Upper lobe of left lung (tissue), 6 donors: ENCODE data around the gene SLC41A3. TPM values are rescaled to one million over a fixed set of nuclear protein-coding genes. Genes with fewer than 3 reads are reported as not detected.

Experiments
- ATAC-seq, 2 donors: fragments of 200-7000 bp; cut with Tn5 transposase; one replicate each; pipeline ENCODE4 v1.9.1; 2022; ENCODE audit warnings: mild to moderate bottlenecking in 2 of 2, moderate library complexity in 2 of 2; ENCODE audit not compliant: low FRiP score in 2 of 2
- DNase-seq, 2 donors: peaks; one replicate each; pipeline ENCODE4 v3.0.0-alpha.2; 2019 to 2020
- H3K27ac ChIP-seq, 4 donors: fragments of 200-600 bp; sonication (generic); one replicate each; pipeline ENCODE4 v1.5.1; 2016 to 2019
- H3K27me3 ChIP-seq, 4 donors: fragments of 200-600 bp; sonication (generic); one replicate each; pipeline ENCODE4 v1.5.1; 2017 to 2019
- H3K36me3 ChIP-seq, 4 donors: fragments of 200-600 bp; sonication (generic); one replicate each; pipeline ENCODE4 v1.5.1; 2016 to 2019
- H3K4me1 ChIP-seq, 4 donors: fragments of 200-600 bp; sonication (generic); one replicate each; pipeline ENCODE4 v1.5.1; 2018 to 2019
- H3K4me3 ChIP-seq, 4 donors: fragments of 200-600 bp; sonication (generic); one replicate each; pipeline ENCODE4 v1.5.1; 2017 to 2019; ENCODE audit warnings: mild to moderate bottlenecking in 2 of 4, moderate library complexity in 1 of 4
- H3K9me3 ChIP-seq, 4 donors: fragments of 200-600 bp; sonication (generic); one replicate each; pipeline ENCODE4 v1.5.1; 2018 to 2019
- EP300 ChIP-seq, 4 donors: sonication (generic); formaldehyde crosslinking; IDR thresholded peaks; one replicate each; pipeline ENCODE4 v1.5.1; 2017; ENCODE audit warnings: antibody characterized with exemption in 4 of 4, control low read depth in 2 of 4
- POLR2A ChIP-seq, 4 donors: fragments of 450-650 bp; IDR thresholded peaks; one replicate each; pipeline ENCODE4 v1.5.1; 2016 to 2017; ENCODE audit warnings: antibody characterized with exemption in 4 of 4, mild to moderate bottlenecking in 2 of 4
- POLR2AphosphoS5 ChIP-seq, 2 donors: sonication (generic); formaldehyde crosslinking; IDR thresholded peaks; one replicate each; pipeline ENCODE4 v1.5.1; 2017; ENCODE audit warnings: antibody characterized with exemption in 2 of 2
- whole genome bisulfite sequencing, 2 donors: methylation state at CpG; one replicate each; pipeline ENCODE4 v1.1.5; 2017 to 2018; 5-methylcytosine and 5-hydroxymethylcytosine counted together
- total RNA-seq, 6 donors: library from RNA; depleted of rRNA in 4 of 6; stranded (reverse); fragments of >200 nt in 4 of 6; gene quantifications; one replicate each; pipeline versions ENCODE4 v1.1.0 to v1.2.1, GENCODE V29; 2016 to 2021
- TF ChIP-seq, protein P1 (sequence below), 6 experiments: fragments of 450-650 bp in 4 of 6; fragments of 200-600 bp in 2 of 6; sonication (generic) in 2 of 6; IDR thresholded peaks; one replicate each; pipeline ENCODE4 v1.5.1; 2016 to 2019; ENCODE audit warnings: antibody characterized with exemption in 6 of 6
- donor health status: DM: no; HTN: no; CAD: no; lungs with moderate emphysema.
- donor health status: DM: no; HTN: yes; CAD: no; lungs with severe emphysema.

The SLC41A3 gene
- total RNA-seq, 6 donors from 2014 or later: 17.1 to 40.1 (median 32.3) TPM

DNA sequence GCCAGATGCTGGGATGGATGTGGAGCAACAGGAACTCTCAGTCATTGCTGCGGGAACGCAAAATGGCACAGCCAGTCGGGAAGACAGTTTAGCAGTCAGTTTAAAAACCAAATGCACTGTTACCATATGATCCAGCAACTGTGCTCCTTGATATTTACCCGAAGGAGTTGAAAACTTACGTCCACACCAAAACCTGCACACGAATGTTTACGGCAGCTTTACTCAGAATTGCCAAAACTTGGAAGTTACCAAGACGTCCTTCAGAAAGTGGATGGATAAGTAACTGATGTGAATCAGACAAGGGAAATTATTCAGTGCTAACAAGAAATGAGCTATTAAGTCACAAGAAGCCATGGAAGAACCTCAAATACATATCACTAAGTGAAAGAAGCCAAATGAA is 36.1 kb upstream of the SLC41A3 start:
- H3K27ac ChIP-seq: no peak overlapping the region
- no peak overlapping the region for H3K4me3 ChIP-seq
- no peaks in the 10 kb centered on the region for H3K4me1 ChIP-seq
- WGBS, 2 donors: 84 to 95% methylated on average over 8 of the region's 8 CpGs
- DNase-seq (no peak), ATAC-seq (no peak)
- no peak for TF ChIP-seq EP300 (IDR thresholded peaks at IDR 0.05)
- no peak for TF ChIP-seq POLR2A (IDR thresholded peaks at IDR 0.05)
- TF ChIP-seq, protein P1, sequence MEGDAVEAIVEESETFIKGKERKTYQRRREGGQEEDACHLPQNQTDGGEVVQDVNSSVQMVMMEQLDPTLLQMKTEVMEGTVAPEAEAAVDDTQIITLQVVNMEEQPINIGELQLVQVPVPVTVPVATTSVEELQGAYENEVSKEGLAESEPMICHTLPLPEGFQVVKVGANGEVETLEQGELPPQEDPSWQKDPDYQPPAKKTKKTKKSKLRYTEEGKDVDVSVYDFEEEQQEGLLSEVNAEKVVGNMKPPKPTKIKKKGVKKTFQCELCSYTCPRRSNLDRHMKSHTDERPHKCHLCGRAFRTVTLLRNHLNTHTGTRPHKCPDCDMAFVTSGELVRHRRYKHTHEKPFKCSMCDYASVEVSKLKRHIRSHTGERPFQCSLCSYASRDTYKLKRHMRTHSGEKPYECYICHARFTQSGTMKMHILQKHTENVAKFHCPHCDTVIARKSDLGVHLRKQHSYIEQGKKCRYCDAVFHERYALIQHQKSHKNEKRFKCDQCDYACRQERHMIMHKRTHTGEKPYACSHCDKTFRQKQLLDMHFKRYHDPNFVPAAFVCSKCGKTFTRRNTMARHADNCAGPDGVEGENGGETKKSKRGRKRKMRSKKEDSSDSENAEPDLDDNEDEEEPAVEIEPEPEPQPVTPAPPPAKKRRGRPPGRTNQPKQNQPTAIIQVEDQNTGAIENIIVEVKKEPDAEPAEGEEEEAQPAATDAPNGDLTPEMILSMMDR (IDR thresholded peaks at IDR 0.05): no peak
- TF ChIP-seq POLR2AphosphoS5 (IDR thresholded peaks at IDR 0.05): no peak
- no peaks in the 10 kb centered on the region for H3K36me3 ChIP-seq
- H3K27me3 ChIP-seq: no peaks in the 10 kb centered on the region
- no peaks in the 10 kb centered on the region for H3K9me3 ChIP-seq

DNA sequence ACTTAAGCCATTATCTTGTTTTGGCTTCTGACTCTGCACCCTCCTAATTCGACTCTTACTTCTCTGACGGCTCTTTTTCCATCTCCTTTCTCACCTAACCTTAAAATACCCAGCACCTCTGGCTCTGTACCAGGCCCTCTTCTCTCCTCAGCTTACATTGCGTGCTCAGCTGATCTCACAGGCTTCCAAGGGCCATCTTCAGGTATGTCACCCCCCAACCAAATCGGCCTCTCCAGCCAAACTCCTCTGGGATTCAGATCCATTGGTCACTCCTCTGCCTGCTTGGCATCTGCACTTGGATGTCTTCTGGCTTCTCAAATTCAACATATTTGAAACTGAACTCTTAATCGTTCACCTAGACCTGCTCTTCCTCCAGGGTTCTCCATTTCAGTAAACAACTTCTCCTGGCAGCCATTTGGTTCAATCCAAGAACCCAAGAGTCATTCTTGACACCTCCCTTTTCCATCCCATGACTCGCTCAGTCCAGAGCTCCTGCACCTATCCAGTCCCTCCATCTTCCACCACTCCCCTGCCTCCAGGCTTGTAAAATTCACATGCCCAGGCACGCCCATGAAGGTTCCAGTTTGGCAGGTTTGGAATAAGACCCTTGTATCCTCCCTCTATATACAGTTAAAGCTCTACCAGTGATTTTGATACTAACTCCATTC is 35.2 kb upstream of the SLC41A3 start:
- TF ChIP-seq EP300 (IDR thresholded peaks at IDR 0.05) (no peak), POLR2AphosphoS5 (IDR thresholded peaks at IDR 0.05) (no peak), POLR2A (IDR thresholded peaks at IDR 0.05) (no peak)
- TF ChIP-seq, protein P1 (IDR thresholded peaks at IDR 0.05): no peak
- Histone ChIP-seq H3K36me3 (no peaks in the 10 kb centered on the region), H3K27me3 (no peaks in the 10 kb centered on the region), H3K4me1 (no peaks in the 10 kb centered on the region), H3K4me3 (no peak overlapping the region), H3K9me3 (no peaks in the 10 kb centered on the region), H3K27ac (no peak overlapping the region)
- 83 to 84% methylated on average over 7 of the region's 7 CpGs for WGBS, 2 donors
- ATAC-seq (no peak), DNase-seq (no peak)

DNA sequence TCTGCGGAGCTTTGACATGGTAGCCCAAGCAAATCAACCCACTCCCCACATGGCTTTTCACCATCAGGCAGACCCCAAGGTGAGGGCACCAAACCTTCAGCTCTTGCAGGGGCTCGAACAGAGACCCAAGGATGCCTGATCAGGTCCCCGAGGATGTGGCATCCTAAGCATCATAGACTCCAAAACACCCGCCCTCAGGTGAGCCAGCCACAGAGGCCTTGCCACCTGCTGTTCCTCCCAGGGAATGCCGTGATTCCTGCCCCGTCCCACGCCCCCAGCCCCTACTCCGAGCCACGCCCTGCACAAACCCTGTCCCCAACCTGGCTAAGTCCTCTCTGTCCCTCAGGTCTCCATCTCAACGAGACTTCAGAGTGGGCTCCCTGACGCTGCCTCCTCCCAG is 34.7 kb upstream of the SLC41A3 start:
- Histone ChIP-seq H3K27me3 (no peaks in the 10 kb centered on the region), H3K4me3 (no peak overlapping the region), H3K9me3 (no peaks in the 10 kb centered on the region), H3K4me1 (no peaks in the 10 kb centered on the region), H3K27ac (no peak overlapping the region), H3K36me3 (no peaks in the 10 kb centered on the region)
- TF ChIP-seq EP300 (IDR thresholded peaks at IDR 0.05) (no peak), POLR2AphosphoS5 (IDR thresholded peaks at IDR 0.05) (no peak), POLR2A (IDR thresholded peaks at IDR 0.05) (no peak)
- TF ChIP-seq, protein P1 (IDR thresholded peaks at IDR 0.05): no peak
- no peak for ATAC-seq
- WGBS, 2 donors: 78 to 81% methylated on average over 8 to 11 of the region's 11 CpGs
- peak; percentile 19 to 36 for DNase-seq

DNA sequence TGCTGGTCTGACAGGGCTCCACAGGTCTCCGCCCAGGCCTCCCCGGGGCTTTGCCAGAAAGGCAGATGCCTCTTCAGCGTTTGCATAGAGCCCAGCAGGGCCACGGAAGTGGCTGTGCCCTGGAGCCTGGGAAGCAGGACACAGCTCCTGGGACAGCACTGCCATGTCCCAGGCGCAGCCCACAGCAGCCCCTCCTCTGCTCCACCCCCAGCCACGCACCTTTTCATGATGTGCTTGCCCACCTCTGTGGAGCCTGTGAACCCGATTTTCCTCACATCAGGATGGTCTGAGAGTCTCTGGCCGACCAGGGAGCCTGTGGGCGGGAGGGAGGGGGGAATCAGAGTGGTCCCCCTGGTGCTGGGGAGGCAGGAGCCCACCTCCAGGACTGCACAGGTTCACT is 33.9 kb upstream of the SLC41A3 start:
- H3K27ac ChIP-seq: no peak overlapping the region
- 73 to 76% methylated on average over 4 to 9 of the region's 9 CpGs for WGBS, 2 donors
- no peaks in the 10 kb centered on the region for H3K9me3 ChIP-seq
- no peak overlapping the region for H3K4me3 ChIP-seq
- H3K36me3 ChIP-seq: no peaks in the 10 kb centered on the region
- ATAC-seq (no peak), DNase-seq (peak; percentile 16 to 38)
- TF ChIP-seq, protein P1 (IDR thresholded peaks at IDR 0.05): no peak
- no peaks in the 10 kb centered on the region for H3K27me3 ChIP-seq
- H3K4me1 ChIP-seq: no peaks in the 10 kb centered on the region

DNA sequence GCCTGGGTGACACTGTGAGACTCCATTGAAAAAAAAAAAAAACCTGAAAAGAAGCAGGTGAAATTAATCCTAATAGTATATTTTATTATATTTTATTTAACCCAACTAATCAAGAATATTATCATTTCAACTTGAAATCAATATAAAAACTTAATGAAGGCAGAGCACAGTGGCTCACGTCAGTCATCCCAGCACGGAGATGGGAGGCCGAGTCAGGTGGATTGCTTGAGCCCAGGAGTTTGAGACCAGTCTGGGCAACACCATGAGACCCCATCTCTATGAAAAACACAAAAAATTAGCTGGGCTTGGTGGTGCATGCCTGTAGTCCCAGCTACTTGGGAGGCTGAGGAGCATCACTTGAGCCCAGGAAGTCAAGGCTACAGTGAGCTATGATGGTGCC is 33.3 kb upstream of the SLC41A3 start:
- peak in 1 of 2 donors; percentile 8 for DNase-seq
- Histone ChIP-seq H3K9me3 (no peaks in the 10 kb centered on the region), H3K27ac (no peak overlapping the region), H3K36me3 (no peaks in the 10 kb centered on the region), H3K4me3 (no peak overlapping the region), H3K27me3 (no peaks in the 10 kb centered on the region), H3K4me1 (no peaks in the 10 kb centered on the region)
- TF ChIP-seq POLR2A (IDR thresholded peaks at IDR 0.05) (no peak), POLR2AphosphoS5 (IDR thresholded peaks at IDR 0.05) (no peak), EP300 (IDR thresholded peaks at IDR 0.05) (no peak)
- TF ChIP-seq, protein P1 (IDR thresholded peaks at IDR 0.05): no peak
- WGBS, 2 donors: 88 to 95% methylated on average over 3 of the region's 3 CpGs
- ATAC-seq: no peak
